Nephron progenitor cell (in vitro differentiated cells): Measurements from ENCODE around the gene IDH3A.

Experiments
- DNase-seq: peaks from one replicate; pipeline ENCODE4 v3.0.0; 2021
- H3K27ac Mint-ChIP-seq: 2 replicates; pipeline ENCODE4 v1.8.0; 2021; ENCODE audit warnings: mild to moderate bottlenecking, moderate library complexity, mixed read lengths
- H3K27me3 Mint-ChIP-seq: 2 replicates; pipeline ENCODE4 v1.8.0; 2021; ENCODE audit warnings: mild to moderate bottlenecking, low read depth, mixed read lengths; ENCODE audit not compliant: poor library complexity
- H3K36me3 Mint-ChIP-seq: 2 replicates; pipeline ENCODE4 v1.8.0; 2021; ENCODE audit warnings: low read depth, mixed read lengths
- H3K4me1 Mint-ChIP-seq: 2 replicates; pipeline ENCODE4 v1.8.0; 2021; ENCODE audit warnings: mixed read lengths
- H3K4me3 Mint-ChIP-seq: 2 replicates; pipeline ENCODE4 v1.8.0; 2021; ENCODE audit warnings: mild to moderate bottlenecking, moderate library complexity, mixed read lengths
- H3K9me3 Mint-ChIP-seq: 2 replicates; pipeline ENCODE4 v1.8.0; 2021; ENCODE audit warnings: mild to moderate bottlenecking, moderate library complexity, mixed read lengths
- TF ChIP-seq, protein P1 (sequence below): fragments of 200-600 bp; sonication (generic); IDR thresholded peaks from 2 replicates; pipeline ENCODE4 v1.5.0; 2021; ENCODE audit warnings: antibody characterized with exemption

IDH3A gene

DNA sequence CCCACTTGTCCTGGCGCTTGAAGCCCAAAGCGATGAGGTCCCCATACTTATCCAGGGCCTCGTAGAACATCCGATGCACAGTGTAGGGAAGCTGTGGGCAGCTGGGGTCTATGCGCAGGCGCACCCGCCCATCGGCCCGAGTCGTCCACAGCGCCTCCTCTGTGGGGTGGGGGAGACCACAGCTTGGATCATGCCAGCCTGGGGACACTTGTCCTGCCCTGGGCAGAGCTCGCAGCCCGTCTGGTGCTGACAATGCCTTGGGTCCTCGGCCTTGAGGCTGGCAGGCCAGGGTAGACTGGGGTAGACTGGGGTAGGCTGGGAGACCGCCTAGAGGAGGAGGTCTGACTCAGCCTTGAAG is 45.4 kb downstream of the IDH3A start:
- H3K9me3 Mint-ChIP-seq: peaks cover 7% of the 10 kb centered on the region
- no peaks in the 10 kb centered on the region for H3K36me3 Mint-ChIP-seq
- H3K4me3 Mint-ChIP-seq: no peak overlapping the region
- H3K27ac Mint-ChIP-seq: no peak overlapping the region
- no peaks in the 10 kb centered on the region for H3K4me1 Mint-ChIP-seq
- peaks cover 32% of the 10 kb centered on the region for H3K27me3 Mint-ChIP-seq
- TF ChIP-seq, protein P1, sequence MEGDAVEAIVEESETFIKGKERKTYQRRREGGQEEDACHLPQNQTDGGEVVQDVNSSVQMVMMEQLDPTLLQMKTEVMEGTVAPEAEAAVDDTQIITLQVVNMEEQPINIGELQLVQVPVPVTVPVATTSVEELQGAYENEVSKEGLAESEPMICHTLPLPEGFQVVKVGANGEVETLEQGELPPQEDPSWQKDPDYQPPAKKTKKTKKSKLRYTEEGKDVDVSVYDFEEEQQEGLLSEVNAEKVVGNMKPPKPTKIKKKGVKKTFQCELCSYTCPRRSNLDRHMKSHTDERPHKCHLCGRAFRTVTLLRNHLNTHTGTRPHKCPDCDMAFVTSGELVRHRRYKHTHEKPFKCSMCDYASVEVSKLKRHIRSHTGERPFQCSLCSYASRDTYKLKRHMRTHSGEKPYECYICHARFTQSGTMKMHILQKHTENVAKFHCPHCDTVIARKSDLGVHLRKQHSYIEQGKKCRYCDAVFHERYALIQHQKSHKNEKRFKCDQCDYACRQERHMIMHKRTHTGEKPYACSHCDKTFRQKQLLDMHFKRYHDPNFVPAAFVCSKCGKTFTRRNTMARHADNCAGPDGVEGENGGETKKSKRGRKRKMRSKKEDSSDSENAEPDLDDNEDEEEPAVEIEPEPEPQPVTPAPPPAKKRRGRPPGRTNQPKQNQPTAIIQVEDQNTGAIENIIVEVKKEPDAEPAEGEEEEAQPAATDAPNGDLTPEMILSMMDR: no peak
- DNase-seq: no peak

DNA sequence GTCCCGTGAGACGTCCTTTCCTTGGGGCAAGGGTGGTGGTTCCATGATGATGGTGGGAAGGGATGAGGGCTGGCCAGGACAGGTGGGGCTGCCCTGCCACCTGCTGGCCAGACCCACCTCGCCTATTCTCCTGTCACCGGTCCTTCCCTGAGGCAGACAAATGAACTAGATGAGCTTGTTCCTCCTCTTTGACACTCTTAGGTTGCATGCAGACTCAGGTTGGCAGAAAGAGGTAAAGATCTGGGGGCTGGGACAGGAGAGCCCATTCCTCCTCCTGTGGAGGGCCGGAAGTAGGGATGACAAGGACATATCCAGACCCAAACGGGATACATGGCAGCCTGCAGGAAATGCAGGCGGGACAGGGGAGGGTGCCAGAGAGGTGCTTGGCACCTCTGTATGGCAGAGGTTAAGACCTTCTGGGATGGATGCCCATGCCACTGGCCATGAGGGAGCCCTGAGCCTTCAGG is 46.6 kb downstream of the IDH3A start:
- Mint-ChIP-seq H3K4me3 (no peak overlapping the region), H3K9me3 (no peaks in the 10 kb centered on the region)

DNA sequence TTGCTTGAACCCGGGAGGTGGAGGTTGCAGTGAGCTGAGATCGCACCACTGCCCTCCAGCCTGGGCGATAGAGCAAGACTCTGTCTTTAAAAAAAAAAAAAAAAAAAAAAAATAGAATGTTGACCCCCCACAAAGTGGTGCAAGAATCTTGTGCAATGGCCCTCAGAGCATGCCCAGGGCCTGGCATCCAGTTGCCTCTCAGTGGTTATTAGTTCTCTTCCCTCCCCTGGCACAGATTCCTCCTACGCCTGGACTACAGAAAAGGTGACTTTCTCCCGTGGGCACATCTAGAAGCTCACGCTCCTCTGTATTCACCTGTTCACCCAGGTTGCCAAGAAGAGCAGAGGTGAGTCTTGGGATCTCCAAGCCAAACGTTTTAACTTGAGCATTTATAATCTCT is 48.5 kb downstream of the IDH3A start:
- TF ChIP-seq, protein P1: no peak
- Mint-ChIP-seq H3K4me3 (no peak overlapping the region), H3K27ac (no peak overlapping the region), H3K27me3 (peaks cover 26% of the 10 kb centered on the region), H3K36me3 (no peaks in the 10 kb centered on the region), H3K4me1 (no peaks in the 10 kb centered on the region), H3K9me3 (no peaks in the 10 kb centered on the region)
- DNase-seq: no peak

More for the DNA sequence above, 46.6 kb downstream of the IDH3A start:
- Mint-ChIP-seq H3K4me1 (no peaks in the 10 kb centered on the region), H3K36me3 (no peaks in the 10 kb centered on the region), H3K27ac (no peak overlapping the region), H3K27me3 (peaks cover 31% of the 10 kb centered on the region)
- peak; percentile 46 for DNase-seq
- TF ChIP-seq, protein P1: peak; percentile 66

DNA sequence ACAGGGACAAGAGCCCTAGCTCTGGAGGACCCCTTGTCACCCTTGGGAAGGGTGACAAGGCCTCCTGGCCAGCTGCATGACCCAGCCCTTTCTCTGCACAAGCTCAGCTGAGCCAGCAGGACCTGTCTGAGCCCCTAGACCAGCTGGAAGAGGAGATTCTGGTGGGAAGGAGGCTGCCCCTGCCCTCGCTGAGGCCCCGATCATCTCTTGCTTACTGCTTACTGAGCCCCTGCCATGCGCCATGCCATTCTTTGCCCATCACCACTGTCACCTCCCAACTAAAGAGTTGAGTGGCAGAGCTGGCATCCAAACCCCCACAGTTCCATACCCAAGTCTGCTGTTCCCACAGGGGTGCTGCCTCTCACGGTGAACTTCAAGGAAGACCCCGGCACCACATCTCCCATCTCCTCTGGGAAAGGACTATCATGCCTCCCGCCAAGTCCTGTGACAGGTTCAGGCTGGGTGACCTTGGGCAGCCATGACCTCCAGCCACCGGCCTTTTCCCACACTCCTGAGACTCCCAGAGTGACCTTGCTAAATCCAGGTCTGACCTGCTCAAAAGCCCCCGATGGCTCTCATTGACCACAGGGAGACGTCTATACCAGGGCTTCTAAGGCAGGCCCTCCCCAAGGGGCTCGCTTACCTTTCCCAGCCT is 51.2 kb downstream of the IDH3A start:
- Mint-ChIP-seq H3K4me1 (peaks cover 21% of the 10 kb centered on the region), H3K36me3 (no peaks in the 10 kb centered on the region), H3K9me3 (no peaks in the 10 kb centered on the region), H3K27ac (no peak overlapping the region), H3K4me3 (no peak overlapping the region), H3K27me3 (peaks cover 31% of the 10 kb centered on the region)
- TF ChIP-seq, protein P1: no peak
- DNase-seq: no peak

DNA sequence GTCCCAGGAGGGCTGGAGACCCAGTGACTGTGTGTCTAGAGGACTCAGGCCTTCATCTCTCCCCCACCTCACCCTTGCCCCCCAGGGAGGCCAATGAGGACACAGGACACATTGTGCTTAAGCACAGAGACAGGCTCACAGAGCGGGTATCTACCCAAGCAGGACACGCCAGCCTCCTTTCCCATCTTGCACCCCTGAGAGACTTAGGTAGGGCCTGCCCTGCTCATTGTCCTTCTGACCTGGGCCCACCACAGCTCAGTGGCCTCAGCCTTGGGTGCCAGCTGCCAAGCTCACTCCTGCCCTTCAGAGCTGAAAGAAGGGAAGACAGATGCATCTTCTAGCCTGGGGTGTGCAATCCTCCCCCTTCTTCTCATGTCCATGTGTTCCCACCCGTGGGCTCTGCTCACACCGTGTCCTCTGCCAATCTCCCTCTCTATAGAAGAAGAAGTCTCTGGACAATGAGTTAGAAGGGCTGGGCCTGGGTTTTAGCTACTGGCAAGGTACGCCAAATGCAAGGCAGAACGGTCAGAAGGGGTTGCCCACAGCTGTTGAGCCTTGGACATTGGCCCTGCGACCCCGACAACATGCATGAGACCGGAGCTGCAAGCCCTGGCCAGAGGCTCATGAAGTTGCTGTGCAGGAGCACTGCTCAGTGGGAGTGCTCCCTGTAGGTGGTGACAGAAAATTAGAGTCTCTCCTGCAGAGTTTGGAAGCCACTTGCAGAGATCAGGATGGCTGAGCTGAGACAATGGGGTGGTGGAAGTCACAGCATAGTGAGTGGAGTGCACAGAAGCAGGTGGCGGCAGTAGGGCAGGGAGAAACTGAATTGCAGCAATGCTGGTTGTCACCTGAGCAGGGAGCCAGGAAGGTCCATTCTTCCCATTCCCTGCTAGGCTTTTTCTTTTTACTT is 52.4 kb downstream of the IDH3A start:
- Mint-ChIP-seq H3K4me1 (peaks cover 25% of the 10 kb centered on the region), H3K27ac (no peak overlapping the region)

More for the DNA sequence above, 52.4 kb downstream of the IDH3A start:
- DNase-seq: no peak
- TF ChIP-seq, protein P1: no peak
- no peak overlapping the region for H3K4me3 Mint-ChIP-seq
- no peaks in the 10 kb centered on the region for H3K36me3 Mint-ChIP-seq
- H3K9me3 Mint-ChIP-seq: no peaks in the 10 kb centered on the region
- peaks cover 27% of the 10 kb centered on the region for H3K27me3 Mint-ChIP-seq
